DMS153 treated with DMSO at 0.1 percent for 48 hours (cell line): Measurements from ENCODE around the gene ERC1.
A peak's percentile ranks its signal among the peaks of the same experiment; 100 is the strongest.
"Not testable (repeated sequence)": the region's sequence is repeated elsewhere in the genome, so short reads cannot be mapped to it uniquely, and the experiment has no call there.

Experiments used
- DNase-seq: peaks from one replicate; lab custom pipeline; 2025; ENCODE audit not compliant: unreplicated experiment; lab: John Stamatoyannopoulos, UW

The ERC1 gene

GRCh38 chr12:1022032-1022970, 31.3 kb downstream of the ERC1 start:
- no peak for DNase-seq

DNA sequence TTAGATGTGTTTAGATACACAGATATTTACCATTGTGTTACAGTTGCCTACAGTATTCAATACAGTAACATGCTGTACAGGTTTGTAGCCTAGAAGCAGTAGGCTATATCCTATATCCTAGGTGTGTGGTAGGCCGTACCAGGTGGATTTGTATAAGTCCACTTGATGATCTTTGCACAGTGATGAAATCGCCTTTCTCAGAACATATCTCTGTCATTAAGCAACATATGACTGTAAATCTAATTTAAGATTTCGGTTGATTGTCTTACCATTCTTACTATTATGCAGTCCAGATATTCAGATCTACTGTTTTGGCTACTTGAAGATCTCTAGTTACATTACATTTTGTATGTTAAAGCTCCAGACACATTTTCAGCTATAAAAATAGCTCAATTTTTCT, 39.8 kb downstream of the ERC1 start:
- DNase-seq = no peak

- no peak for DNase-seq
These were observed 43.2 kb downstream of the ERC1 start for GRCh38 chr12:1034243-1034642.

DNA sequence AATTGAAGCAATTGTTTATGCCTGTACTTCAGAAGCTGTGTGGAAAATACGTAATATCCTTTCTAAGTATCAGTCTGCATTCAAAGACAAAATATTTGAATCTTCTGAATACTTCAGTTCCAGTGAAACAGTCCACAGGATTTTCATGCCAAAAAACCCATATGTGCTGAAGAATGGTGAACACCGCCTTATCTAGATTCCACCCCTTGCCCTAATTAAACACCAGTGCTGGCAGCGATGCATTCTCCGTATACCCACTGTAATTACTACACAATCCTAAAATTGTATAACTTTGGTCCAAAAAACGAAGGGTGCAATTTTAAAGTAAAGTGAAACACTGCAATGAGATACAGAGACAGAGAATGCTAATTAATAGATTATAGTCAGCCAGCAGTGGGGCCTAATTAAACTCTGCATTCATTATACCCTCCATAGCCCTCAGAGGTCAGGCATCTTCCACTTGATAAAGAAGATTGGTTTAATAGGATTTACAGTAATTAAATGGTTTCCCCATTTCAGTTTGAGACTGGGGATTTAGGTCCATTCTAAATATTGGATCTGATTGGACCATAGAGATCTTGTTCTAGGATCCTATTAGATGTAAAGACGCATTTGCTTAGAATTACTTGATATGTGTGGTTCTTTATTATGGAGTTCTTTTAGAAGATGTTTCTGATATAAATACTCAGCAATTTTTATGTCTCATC, 43.9 kb downstream of the ERC1 start:
- no peak for DNase-seq

DNA sequence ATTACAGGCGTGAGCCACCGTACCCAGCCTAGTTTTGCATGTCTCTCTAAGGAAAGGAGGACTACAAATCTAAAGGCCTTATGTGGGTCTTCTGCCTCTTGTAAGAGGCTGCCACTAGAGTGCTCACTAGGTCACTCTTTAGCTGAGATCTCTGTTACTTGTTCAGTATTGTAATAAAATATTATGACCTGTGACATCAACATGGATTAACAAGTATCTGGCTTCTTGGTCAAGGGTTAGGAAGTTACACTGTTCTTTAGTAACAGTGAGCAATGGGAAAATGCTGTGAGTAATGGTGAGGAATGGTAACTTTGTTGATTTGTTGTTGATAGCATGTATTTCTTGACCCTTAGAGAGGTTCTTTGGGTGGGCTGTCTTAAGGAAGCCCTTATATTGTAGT, 50.5 kb downstream of the ERC1 start:
- no peak for DNase-seq

DNA sequence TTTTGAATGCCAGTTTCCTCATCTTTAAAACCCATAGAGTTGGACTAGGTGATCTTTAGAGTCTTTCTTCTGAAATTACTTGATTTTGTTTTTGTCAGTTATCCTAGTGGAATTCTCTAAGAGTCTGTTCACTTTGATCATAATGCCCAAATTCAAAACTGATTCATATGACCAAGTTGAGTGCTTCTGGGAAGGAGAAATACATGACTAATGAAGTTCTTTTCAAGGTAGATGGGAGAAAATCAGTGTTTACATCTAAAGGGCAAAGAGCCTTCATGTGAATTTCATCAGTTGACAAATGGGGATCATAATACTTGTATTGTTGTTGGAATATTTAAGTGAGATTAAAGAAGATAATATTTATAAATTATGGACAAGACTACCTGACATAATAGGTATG, 53.2 kb downstream of the ERC1 start:
- DNase-seq = no peak

DNA sequence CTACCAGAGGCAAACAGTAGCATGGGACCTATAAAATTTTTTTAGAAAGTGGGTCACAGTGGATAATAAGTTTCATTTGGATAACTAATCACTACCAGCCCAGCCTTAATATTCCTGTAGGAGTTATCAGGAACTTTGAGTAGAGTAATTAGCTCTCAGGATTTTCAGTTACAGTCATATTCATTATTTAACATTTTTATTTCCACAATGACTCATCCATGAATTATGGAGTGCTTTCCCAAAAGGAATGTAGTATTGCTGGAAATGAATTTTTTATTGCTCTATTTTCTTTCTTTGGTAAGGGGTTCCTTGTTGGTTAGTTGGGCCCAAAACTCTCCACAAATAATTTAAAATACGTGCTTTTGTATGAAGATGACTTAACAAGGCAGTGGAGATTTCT, 53.7 kb downstream of the ERC1 start:
- DNase-seq = no peak

GRCh38 chr12:1046727-1047126, 55.7 kb downstream of the ERC1 start:
- no peak for DNase-seq

GRCh38 chr12:1047898-1048660, 57.1 kb downstream of the ERC1 start:
- DNase-seq = no peak

GRCh38 chr12:1050059-1050707, 59.2 kb downstream of the ERC1 start:
- DNase-seq = no peak

- not testable (repeated sequence) for DNase-seq
These were observed 60.6 kb downstream of the ERC1 start for GRCh38 chr12:1051672-1052071.

GRCh38 chr12:1053690-1054089, 62.7 kb downstream of the ERC1 start:
- DNase-seq = no peak

GRCh38 chr12:1054117-1054870, 63.3 kb downstream of the ERC1 start:
- DNase-seq = peak; percentile 20

- no peak for DNase-seq
These were observed 65.4 kb downstream of the ERC1 start for GRCh38 chr12:1056390-1056789.

- no peak for DNase-seq
These were observed 67.4 kb downstream of the ERC1 start for GRCh38 chr12:1058423-1058822.

DNA sequence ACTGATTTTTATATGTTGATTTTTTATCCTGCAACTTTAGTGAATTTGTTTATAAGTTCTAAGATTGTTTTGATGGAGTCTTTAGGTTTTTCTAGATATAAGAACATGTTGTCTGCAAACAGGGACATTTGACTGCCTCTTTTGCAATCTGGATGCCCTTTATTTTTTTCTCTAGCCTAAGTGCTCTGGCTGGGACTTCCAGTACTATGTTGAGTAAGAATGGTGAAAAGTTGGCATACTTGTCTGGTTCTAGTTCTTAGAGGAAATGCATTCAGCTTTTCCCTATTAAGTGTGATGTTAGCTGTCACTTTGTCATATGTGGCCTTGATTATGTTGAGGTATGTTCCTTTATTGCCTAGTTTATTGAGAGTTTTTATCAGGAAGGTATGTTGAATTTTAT, 68.1 kb downstream of the ERC1 start:
- DNase-seq = no peak

DNA sequence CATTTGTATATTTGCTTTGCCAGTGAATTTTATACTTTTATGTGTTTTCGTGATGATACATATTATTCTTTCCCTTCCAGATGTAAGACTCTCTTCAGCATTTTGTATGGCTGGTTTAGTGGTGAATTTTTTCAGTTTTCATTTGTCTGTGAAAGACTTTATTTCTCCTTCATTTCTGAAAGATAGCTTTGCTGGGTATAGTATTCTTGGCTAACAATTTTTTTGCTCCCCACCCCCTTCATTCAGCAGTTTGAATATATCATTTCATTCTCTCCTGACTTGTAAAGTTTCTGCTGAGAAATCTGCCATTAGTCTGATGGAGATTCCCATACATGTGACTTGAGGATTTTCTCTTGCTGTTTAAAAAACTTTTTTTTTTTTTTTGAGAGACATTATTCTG, 72.8 kb downstream of the ERC1 start:
- DNase-seq = no peak

DNA sequence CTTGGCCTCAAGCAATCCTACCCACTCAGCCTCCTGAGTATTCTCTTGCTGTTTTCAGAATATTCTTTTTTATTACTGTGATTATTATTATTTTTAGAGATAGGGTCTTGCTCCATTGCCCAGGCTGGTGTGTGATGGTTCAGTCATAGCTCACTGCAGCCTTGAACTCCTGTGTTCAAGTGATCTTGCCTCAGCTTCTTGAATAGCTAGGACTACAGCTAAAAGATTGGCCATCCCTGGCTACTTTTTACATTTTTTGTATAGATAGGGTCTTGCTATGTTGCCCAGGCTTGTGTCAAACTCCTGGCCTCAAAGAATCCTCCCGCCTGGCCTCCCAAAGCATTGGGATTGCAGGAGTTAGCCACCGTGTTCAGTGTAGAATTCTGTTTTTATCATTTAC, 73.3 kb downstream of the ERC1 start:
- DNase-seq = no peak

DNA sequence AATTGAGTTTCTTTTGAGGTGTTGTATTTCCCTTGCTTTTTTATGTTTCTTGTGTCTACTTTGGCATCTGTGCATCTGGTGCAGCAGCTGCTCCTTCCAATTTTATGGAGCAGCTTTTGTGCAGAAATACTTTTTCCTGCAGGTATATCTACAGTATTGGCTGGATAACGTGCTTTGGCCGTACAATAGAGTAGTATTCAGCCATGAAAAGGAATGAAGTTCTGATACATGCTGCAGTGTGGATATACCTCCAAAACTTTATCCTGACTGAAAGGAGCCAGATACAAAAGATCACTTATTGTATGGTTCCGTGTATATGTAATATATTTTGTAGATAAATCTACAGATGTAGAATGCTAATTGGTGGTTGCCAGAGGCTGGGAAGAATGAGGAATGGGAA, 74.6 kb downstream of the ERC1 start:
- DNase-seq = no peak

DNA sequence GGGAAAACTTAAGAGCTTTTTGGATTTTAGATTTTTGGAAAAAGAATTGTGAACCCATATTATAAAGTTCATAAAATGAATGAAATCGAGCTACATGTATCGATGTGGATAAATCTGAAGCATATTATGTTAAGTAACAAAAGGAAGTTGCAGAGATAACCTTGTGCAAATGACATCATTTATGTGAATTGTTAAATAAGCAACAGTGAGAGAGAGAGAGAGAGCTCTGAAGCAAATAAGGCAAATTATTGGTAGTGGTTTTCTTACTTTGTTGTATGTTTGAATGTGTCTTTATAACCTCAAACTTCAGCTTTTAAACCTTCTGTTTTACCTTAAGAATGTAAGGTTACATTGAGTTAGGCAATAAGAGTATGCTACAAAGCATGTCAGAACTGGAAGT, 78.8 kb downstream of the ERC1 start:
- DNase-seq = no peak
